Stimulated activated CD4-positive, alpha-beta T cell treated with anti-CD3 and anti-CD28 coated beads, Interleukin-4, amount 100 ng/mL, for 24 hours (primary cell): ENCODE measurements around the gene TTC39B.
A peak's percentile ranks its signal among the peaks of the same experiment; 100 is the strongest.
"Not testable (repeated sequence)": the region's sequence is repeated elsewhere in the genome, so short reads cannot be mapped to it uniquely, and the experiment has no call there.

ENCODE experiments used
- DNase-seq: peaks from one replicate; pipeline ENCODE4 v3.0.0-alpha.2; 2020

Gene TTC39B

GRCh38 chr9:15262581-15262980, 44.4 kb downstream of the TTC39B start:
- DNase-seq = no peak

- DNase-seq = no peak
These were observed 50.6 kb downstream of the TTC39B start for GRCh38 chr9:15256426-15256825.

GRCh38 chr9:15253786-15254185, 53.2 kb downstream of the TTC39B start:
- DNase-seq = no peak

- no peak for DNase-seq
These were observed 53.8 kb downstream of the TTC39B start for GRCh38 chr9:15253197-15253596.

- DNase-seq = no peak
These were observed 57.0 kb downstream of the TTC39B start for GRCh38 chr9:15249981-15250380.

- no peak for DNase-seq
These were observed 57.8 kb downstream of the TTC39B start for GRCh38 chr9:15249042-15249818.

- no peak for DNase-seq
These were observed 58.4 kb downstream of the TTC39B start for GRCh38 chr9:15248621-15249020.

GRCh38 chr9:15248081-15248480, 58.9 kb downstream of the TTC39B start:
- DNase-seq = no peak

- DNase-seq = peak; percentile 8
These were observed 60.3 kb downstream of the TTC39B start for GRCh38 chr9:15246708-15247107.

GRCh38 chr9:15246243-15246642, 60.8 kb downstream of the TTC39B start:
- no peak for DNase-seq

GRCh38 chr9:15244001-15244441, 63.0 kb downstream of the TTC39B start:
- no peak for DNase-seq

GRCh38 chr9:15243081-15243480, 63.9 kb downstream of the TTC39B start:
- no peak for DNase-seq

GRCh38 chr9:15240927-15241326, 66.1 kb downstream of the TTC39B start:
- no peak for DNase-seq

- no peak for DNase-seq
These were observed 67.2 kb downstream of the TTC39B start for GRCh38 chr9:15239816-15240215.

- no peak for DNase-seq
These were observed 68.4 kb downstream of the TTC39B start for GRCh38 chr9:15238646-15239045.

GRCh38 chr9:15235658-15236057, 71.4 kb downstream of the TTC39B start:
- DNase-seq = no peak

- DNase-seq = not testable (repeated sequence)
These were observed 73.0 kb downstream of the TTC39B start for GRCh38 chr9:15233941-15234490.

GRCh38 chr9:15232706-15233280, 74.2 kb downstream of the TTC39B start:
- not testable (repeated sequence) for DNase-seq

GRCh38 chr9:15231788-15232635, 75.0 kb downstream of the TTC39B start:
- peak; percentile 32 for DNase-seq

- no peak for DNase-seq
These were observed 77.6 kb downstream of the TTC39B start for GRCh38 chr9:15229409-15229808.

GRCh38 chr9:15227491-15227890, 79.5 kb downstream of the TTC39B start:
- no peak for DNase-seq

GRCh38 chr9:15225564-15226126, 81.4 kb downstream of the TTC39B start:
- no peak for DNase-seq

GRCh38 chr9:15222313-15222712, 84.7 kb downstream of the TTC39B start:
- DNase-seq = no peak
